Measurements from ENCODE around the gene DDX17. TPM values are rescaled to one million over a fixed set of nuclear protein-coding genes. Genes with fewer than 3 reads are reported as not detected.

Gene DDX17
- total and polyA plus RNA-seq, 8 donors: 59.5 to 4,611 (median 538) TPM

DNA sequence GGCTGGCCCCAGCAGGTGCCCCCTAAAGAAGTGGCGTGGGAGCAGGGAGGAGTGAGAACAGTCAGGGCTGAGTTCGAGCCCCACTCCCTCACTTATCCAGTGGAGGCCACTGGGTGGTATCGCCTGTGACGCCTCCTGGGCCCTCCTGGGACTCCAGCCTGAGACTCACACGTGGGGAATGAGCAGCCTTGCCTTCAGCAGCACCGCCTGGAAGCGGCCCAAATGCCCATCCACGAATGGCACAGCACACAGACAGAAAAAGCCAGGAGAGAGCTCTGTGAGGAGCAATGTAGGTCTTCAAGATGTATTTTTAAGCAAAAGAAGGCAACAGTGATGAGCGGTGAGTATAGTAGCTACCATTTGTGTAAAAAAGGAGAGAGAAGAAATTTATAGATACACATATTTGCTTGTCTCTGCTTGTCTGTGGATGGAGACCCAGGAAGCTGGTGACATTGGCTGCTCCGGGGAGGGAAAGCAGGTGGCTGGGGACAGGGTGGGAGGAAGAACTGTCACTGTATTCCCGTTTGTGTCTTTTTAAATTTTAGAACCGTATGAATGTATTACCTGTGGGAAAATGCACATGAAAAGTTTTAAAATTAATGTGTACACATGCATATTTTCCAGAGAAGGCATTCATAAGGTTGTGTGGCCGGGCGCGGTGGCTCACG, 64.4 kb downstream of the DDX17 start:
- Histone ChIP-seq H3K9me3 (no peaks in the 10 kb centered on the region), H3K36me3 (no peaks in the 10 kb centered on the region), H3K27me3 (peaks cover 0 to 56% (median 27%) of the 10 kb centered on the region in 3 donors), H3K4me1 (no peaks in the 10 kb centered on the region), H3K27ac (no peak overlapping the region), H3K4me3 (no peak overlapping the region)
- no peak for DNase-seq
- WGBS, 5 donors: 67 to 75% (median 71%) methylated on average over 16 of the region's 16 CpGs
- intact Hi-C loops (cut with DNase I; ENCODE audit: low total_unique reads): no loop called here
- no peak for TF ChIP-seq CTCF (IDR thresholded peaks at IDR 0.05)

DNA sequence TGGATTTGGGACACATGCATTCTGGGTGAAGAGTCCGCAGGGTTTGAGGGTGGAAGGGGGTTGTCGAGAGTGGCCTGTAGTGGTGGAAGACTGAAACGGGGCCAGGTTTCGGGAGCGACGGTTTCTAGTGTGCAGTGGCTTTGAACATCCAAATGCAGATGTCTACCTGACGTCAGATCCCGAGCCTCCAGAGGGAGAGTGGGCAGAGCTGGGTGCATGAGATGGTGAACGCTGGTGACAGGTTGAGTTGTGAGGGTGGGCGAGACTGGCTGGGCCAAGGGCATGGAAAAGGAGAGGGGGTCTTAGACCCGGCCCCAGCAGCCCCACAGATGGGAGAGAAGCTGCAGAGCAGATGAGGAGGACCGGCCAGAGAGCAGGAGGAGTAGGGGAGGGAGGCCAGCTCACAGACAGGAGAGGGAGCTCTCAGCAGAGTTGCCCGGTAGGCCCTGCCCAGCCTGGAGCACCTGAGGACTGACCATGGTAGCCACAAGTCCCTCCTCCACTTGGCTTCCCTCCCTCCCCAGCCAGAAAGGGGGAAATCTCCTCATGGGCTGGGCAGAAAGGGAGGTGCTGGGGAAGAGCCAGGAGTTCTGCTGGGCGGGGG, 65.3 kb downstream of the DDX17 start:
- Histone ChIP-seq H3K4me3 (no peak overlapping the region), H3K27me3 (peaks cover 0 to 50% (median 21%) of the 10 kb centered on the region in 3 donors), H3K4me1 (no peaks in the 10 kb centered on the region), H3K36me3 (no peaks in the 10 kb centered on the region), H3K27ac (no peak overlapping the region), H3K9me3 (no peaks in the 10 kb centered on the region)
- intact Hi-C loops (cut with DNase I; ENCODE audit: low total_unique reads): no loop called here
- no peak for DNase-seq
- no peak for TF ChIP-seq POLR2A (IDR thresholded peaks at IDR 0.05)
- no peak for TF ChIP-seq POLR2AphosphoS5 (IDR thresholded peaks at IDR 0.05)
- TF ChIP-seq EP300 (IDR thresholded peaks at IDR 0.05): no peak
- no peak for TF ChIP-seq CTCF (IDR thresholded peaks at IDR 0.05)
- WGBS, 5 donors: 73 to 81% (median 75%) methylated on average over 14 of the region's 14 CpGs

- 91 to 96% (median 94%) methylated on average over 9 of the region's 9 CpGs for WGBS, 5 donors
These were observed 68.7 kb downstream of the DDX17 start for GRCh38 chr22:38437416-38437815.

GRCh38 chr22:38436629-38437395, 69.3 kb downstream of the DDX17 start:
- TF ChIP-seq POLR2AphosphoS5 (IDR thresholded peaks at IDR 0.05) (no peak), EP300 (IDR thresholded peaks at IDR 0.05) (no peak), POLR2A (IDR thresholded peaks at IDR 0.05) (no peak), CTCF (IDR thresholded peaks at IDR 0.05) (no peak)
- no peak overlapping the region for H3K4me3 ChIP-seq
- DNase-seq: no peak
- H3K27ac ChIP-seq: no peak overlapping the region
- 78 to 93% (median 88%) methylated on average over 14 to 15 of the region's 15 CpGs for WGBS, 5 donors
- H3K4me1 ChIP-seq: no peaks in the 10 kb centered on the region
- peaks cover 0 to 33% (median 3%) of the 10 kb centered on the region in 3 donors for H3K27me3 ChIP-seq
- no peaks in the 10 kb centered on the region for H3K36me3 ChIP-seq
- H3K9me3 ChIP-seq: no peaks in the 10 kb centered on the region
- intact Hi-C loops (cut with DNase I; ENCODE audit: low total_unique reads): no loop called here

More at GRCh38 chr22:38437416-38437815, 68.7 kb downstream of the DDX17 start:
- Histone ChIP-seq H3K27ac (no peak overlapping the region), H3K27me3 (peaks cover 0 to 34% (median 3%) of the 10 kb centered on the region in 3 donors), H3K4me3 (no peak overlapping the region), H3K9me3 (no peaks in the 10 kb centered on the region), H3K36me3 (no peaks in the 10 kb centered on the region), H3K4me1 (no peaks in the 10 kb centered on the region)
- intact Hi-C loops (cut with DNase I; ENCODE audit: low total_unique reads): no loop called here
- TF ChIP-seq POLR2A (IDR thresholded peaks at IDR 0.05): no peak
- DNase-seq: no peak
